EH (cell line): ENCODE data around the gene UCK2.
"Not testable (repeated sequence)": the region's sequence is repeated elsewhere in the genome, so short reads cannot be mapped to it uniquely, and the experiment has no call there.

Experiments used
- DNase-seq: peaks from one replicate; pipeline ENCODE4 v3.0.0-alpha.2; 2015; ENCODE audit warnings: low read depth

UCK2 gene

DNA sequence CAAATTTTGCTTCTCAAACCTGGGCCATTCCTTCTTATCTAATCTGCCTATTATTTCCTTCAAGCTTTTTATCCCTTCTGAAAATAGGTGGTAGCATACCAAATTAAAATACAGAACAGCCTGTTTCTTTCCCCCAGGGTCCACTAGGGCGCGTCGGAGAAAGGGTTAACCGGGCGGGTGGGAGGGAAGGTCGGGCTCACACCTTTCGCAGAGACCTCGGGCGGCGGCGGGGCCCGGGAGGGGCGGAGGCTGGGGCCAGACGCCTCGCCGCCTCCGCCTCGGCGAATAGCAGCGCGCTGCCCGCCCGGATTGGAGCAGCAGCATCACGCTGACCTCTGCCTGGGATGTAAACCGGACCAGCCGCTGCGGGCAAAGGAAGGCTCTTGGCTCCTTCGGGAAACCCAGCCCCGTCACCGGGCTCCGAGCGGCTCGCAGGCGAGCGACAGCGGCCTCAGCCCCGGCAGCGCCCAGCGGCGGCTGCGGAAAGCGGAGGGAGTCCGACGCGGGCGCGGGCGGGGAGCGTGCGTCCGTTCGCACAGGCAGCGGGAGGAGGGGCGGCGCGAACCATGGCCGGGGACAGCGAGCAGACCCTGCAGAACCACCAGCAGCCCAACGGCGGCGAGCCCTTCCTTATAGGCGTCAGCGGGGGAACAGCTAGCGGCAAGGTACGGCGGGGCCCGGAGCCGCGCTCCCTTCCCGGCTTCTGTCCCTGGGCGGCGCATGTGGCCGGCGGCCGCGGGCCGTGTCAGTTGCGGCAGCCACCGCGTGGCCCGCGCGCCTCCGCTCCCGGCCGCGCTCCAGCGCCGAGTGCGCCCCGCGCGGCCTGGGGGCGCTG lies at the start of gene UCK2:
Gene UCK2 (plus strand): TSS at position 347 of the 835 bp plus-strand sequence. CDS start 220 bp downstream, at position 567.
- peak; percentile 82 for DNase-seq

GRCh38 chr1:165778197-165778596 lies 49.2 kb upstream of the UCK2 start:
- DNase-seq, result not testable (repeated sequence)

DNA sequence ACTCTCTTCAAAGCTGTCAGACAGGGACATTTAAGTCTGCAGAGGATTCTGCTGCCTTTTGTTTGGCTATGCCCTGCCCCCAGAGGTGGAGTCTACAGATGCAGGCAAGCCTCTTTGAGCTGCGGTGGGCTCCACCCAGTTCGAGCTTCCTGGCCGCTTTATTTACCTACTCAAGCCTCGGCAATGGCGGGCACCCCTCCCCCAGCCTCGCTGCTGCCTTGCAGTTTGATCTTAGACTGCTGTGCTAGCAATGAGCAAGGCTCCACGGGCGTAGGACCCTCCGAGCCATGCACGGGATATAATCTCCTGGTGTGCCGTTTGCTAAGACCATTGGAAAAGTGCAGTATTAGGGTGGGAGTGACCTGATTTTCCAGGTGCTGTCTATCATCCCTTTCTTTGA lies 43.9 kb upstream of the UCK2 start:
- not testable (repeated sequence) for DNase-seq

- DNase-seq, result no peak
Measured at GRCh38 chr1:165787741-165788140, 39.7 kb upstream of the UCK2 start.

GRCh38 chr1:165793951-165794350 lies 33.5 kb upstream of the UCK2 start:
- no peak for DNase-seq

DNA sequence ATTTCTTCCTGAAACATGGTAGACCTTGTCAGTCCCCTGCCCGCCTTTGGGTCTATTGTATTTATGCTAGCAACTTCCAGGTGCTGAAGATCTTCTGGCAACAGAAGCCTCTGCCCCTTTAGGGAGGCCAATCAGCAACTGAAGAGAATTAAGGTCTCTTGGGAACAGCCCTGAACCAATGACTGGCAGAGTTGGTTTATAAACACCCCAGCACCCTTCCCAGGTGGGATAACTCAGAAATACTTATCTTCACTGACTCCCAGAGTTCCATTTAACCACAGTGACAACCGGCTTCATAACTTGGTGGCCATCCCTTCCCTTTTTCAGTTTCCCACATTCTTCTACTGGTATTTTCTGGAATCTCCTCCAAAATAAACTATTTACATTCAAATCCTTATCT lies 31.5 kb upstream of the UCK2 start:
- DNase-seq, result no peak

DNA sequence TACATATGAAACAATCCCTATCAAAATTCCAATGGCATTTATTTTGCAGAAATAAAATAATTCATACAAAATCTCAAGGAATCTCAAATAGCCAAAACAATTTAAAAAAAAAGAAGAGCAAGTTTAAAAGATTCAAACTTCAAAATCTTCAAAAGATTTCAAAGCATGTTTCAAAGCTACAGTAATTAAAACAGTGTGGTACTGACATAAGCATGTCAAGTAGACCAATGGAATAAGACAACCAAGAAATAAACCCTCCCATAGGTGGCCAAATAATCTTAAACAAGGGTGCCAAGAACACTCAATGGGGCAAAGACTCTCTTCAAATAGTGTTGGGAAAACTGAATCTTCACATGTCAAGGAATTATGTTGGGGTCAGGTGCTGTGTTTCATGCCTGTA lies 28.0 kb upstream of the UCK2 start:
- no peak for DNase-seq

DNA sequence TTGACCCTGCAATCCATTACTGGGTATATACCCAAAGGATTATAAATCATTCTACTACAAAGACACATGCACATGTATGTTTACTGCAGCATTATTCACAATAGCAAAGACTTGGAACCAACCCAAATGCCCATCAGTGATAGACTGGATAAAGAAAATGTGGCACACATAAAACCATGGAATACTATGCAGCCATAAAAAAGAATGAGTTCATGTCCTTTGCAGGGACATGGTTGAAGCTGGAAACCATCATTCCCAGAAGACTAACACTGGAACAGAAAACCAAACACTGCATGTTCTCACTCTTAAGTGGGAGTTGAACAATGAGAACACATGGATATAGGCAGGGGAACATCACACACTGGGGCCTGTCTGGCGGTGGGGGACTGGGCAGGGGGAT lies 22.9 kb upstream of the UCK2 start:
- not testable (repeated sequence) for DNase-seq

GRCh38 chr1:165807613-165808012 lies 19.8 kb upstream of the UCK2 start:
- no peak for DNase-seq

DNA sequence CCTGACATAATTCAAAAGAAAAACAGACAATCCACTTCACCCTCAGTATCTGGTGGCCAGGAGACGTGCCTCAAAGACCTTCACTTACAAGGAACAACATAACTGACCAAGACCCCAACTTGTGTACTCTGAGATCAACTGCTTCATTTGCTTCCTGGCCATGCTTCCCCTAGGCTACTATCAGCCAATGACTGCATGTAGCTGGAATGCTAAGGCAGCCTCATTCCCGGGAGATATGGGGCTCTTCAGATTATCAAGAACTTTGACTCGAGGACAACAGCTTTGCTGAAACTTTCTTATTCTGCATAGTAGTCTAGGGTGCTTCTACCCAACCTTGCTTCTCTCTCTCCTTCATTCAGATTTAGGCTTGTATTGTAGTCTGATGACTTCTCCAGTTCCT lies 11.7 kb upstream of the UCK2 start:
- peak; percentile 71 for DNase-seq

GRCh38 chr1:165816157-165816556 lies 11.3 kb upstream of the UCK2 start:
- no peak for DNase-seq

- DNase-seq, result no peak
Measured at GRCh38 chr1:165816826-165817497, 10.5 kb upstream of the UCK2 start.

DNA sequence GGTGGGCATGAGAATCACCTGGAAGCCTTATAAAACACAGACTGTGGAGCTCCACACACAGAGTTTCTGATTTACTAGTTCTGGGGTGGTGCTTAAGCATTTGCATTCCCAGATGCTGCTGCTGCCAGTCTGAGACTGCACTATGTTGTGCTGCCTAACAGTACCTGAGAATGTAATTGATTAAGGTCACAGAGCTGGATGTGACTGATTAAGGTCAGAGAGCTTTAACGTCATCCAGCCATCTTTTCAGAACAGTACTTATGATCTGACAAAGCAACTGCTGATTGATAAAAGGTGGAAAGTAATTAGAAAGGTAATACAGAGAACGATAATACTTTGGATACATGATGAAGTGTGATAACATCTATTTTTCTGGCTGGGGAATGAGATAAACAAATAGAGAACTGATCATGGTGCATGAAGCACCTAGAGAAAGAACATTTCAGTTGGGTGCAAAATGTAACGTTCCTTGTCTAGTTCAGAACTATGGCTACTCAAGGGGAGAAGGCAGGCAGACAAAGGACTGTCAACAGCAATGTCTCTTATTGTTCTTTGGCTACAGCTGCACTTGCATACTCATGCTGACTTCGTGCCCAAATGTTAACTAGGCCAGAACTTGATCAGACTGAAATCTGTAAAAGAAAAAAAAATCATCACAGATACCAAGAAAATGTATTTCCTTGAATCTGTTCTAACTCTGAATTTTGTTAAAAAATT lies 3.7 kb upstream of the UCK2 start:
- DNase-seq, result no peak

- peak; percentile 18 for DNase-seq
Measured at GRCh38 chr1:165824269-165824643, 3.2 kb upstream of the UCK2 start.

DNA sequence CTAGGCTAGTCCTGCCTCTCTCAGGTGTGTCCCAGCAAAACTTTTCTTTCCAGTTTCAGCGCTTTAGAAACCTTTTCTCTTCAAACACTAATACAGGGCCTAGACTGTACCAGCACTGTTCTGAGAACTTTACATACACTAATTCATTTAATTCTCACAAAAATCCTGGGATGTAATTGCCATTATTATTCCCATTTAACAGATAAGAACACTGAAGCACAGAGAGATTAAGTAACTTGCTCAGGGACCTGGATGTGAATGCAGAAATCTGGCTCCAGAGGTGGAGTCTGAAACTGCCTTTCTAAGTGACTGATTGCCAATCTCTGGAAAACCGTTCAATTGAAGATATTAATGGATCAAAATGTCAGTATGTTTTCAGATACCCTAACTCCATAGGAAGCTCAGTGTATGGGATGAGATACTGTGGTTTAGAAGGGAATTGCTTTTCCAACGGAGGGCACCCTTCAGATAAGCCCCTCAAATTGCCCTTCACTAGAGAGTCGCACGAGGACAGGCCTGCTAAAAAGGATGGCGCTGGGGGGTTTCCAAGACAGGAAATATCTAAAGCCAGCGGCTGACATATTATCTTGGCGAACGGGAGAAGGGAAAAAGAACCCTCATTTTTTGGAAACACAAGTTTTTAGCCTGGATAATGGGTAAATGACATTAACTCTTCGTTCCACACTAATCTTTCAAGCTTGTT lies 698 bp upstream of the UCK2 start:
- peak; percentile 21 for DNase-seq

DNA sequence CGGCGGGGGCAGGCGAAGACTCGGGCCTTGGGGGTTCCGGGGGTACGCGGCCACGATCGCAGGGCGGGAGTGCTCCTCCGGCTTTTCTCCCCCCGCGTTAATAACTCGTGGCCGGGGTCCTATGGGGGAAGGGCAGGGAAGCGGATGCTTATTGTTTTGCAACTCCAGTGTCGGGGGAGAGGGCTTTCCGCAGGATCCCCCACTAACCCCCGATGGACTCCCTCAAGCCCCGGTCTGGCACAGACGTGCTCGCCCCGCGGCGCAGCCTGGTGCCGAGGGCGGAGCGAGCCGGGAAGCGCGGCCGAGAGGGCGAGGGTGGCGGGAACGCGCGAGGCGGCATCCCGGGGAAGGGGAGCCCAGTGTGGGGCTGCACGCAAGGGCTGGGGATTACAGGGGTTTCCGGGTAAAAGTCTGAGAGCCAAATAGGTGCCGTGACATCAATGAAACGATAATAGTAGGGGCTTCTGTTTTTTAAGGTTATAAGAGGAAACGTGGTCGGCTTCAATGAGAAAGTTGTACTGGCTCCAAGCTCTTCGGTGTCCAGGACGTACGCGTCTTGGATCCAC lies 772 bp downstream of the UCK2 start:
- peak; percentile 41 for DNase-seq

DNA sequence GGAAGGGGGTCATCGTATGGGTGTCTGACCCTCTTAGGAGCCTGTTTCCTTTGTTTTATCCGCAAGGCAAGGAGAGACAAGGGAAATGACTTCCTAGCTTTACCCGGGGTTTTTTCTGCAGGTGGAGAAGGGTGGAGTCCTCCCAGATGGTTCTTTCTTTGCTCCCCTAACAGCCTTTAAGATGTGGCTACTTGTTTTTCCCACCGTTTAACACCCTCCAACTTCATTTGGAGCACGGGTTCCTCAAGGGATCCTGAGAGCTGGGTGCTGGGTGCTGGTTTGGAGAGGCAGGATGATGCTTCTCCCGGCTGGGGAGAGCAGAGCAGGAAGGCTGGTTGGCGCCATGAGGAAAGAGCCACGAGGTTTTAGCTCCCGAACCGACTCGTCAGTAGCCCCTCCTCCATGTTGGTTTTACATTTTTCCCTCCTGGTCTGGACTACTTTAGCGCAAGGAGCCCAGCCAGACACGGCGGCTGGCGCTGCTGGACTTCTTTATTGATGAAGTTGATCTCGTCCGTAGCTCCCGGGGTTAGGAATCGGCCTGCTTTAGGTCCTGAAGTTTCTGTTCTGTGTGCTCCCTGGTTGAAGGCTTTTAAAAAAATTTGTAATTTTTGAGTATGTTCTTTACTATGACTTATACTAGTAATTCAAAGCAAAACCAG lies 1.4 kb downstream of the UCK2 start:
- DNase-seq, result peak; percentile 87

- DNase-seq, result no peak
Measured at GRCh38 chr1:165829888-165830287, 2.5 kb downstream of the UCK2 start.

DNA sequence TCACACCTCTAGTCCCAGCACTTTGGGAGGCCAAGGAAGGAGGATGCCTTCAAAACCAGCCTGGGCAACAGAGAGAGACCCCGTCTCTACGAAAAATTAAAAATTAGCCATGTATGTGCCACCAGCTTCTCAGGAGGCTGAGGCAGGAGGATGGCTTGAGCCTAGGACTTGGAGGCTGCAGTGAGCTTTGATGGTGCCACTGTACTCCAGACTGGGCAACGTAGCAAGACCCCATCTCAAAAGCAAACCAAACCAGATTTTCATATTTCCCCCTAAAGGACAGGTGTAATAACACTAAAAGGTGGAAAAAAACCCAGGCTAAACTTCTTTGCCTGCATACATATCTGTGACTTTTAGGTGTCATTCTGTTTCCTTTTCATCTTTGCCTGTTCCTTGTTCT lies 3.7 kb downstream of the UCK2 start:
- DNase-seq, result no peak

DNA sequence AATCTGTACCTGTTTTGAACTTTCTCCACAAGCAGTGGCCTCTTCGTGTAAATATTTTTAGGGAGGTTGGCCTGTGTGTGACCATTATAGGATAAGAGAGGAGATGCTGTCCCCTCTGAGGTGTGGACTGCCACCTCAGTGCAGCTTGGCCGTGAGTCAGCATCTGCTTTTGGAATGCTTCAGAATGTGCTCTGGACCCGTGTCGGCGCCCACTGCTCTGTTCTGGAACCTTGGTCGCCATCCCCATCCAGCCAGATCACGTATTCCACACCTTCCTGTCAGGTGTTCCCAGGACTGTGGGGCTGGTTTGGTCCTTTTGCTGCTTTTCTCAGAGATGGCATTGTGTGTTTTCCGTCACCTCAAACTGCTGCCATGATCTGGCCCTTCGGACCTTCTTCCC lies 5.5 kb downstream of the UCK2 start:
- no peak for DNase-seq

DNA sequence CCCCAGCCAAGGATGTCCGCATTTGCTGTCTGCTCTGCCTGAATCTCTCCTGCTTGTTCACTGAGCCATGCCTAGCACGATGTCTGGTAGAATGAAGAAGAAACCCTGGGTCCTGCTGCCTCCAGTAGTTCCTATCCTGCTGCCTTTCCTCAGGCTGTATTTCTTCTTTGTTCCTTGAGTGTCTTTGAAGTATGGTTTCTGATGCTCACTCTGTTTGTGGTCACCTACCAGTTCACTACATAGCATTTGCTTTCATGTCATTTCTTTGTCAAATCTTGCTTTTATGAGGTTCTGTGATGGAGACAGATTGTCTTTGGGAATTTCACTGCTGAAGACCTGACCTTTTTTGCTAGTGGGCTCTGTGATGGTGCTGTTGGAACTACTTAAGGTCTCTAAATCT lies 5.9 kb downstream of the UCK2 start:
- DNase-seq, result no peak
